ENCODE data around the gene PTGFRN. TPM values are rescaled to one million over a fixed set of nuclear protein-coding genes. Genes with fewer than 3 reads are reported as not detected.

PTGFRN gene
- total and polyA plus RNA-seq, 2 of the 8 experiments (the other 6 are each of a cell fraction or from before 2014, with no cell fraction given), result 13.0 to 32.6 TPM

- no peak for TF ChIP-seq HDAC2 (IDR thresholded peaks at IDR 0.05; ENCODE audit: borderline replicate concordance in 1 of 2, low read depth in 2 of 2, low read length in 2 of 2)
Measured at GRCh38 chr1:117038236-117038635, 128.5 kb downstream of the PTGFRN start (continued).

Small RNA genes within 50 kb of the gene (small RNA-seq; reads per million reads assigned to genes)
- gene RNA5SP55 (ENCODE audit: insufficient read depth), result not detected

Other genes with a start within 250 kb of the PTGFRN start
- gene IGSF3, start 242.2 kb upstream of the PTGFRN start, total RNA-seq (2021; fragmentation: NEBNext Ultra II Directional; extraction: Animal tissue kit (Norgen Biotek cat#: 25700)), result 30.2 and 32.2 TPM in 2 replicates
- 30.0 and 38.7 TPM in 2 replicates for gene IGSF3, start 242.2 kb upstream of the PTGFRN start, polyA plus RNA-seq (2011; rRNA removed)
- not detected in 2 replicates for gene CD2, start 155.5 kb upstream of the PTGFRN start, total RNA-seq (2021; fragmentation: NEBNext Ultra II Directional; extraction: Animal tissue kit (Norgen Biotek cat#: 25700))
- not detected in 2 replicates for gene CD2, start 155.5 kb upstream of the PTGFRN start, polyA plus RNA-seq (2011; rRNA removed)
- 1.1 and 1.4 TPM in 2 replicates for gene CD101, start 91.8 kb downstream of the PTGFRN start, total RNA-seq (2021; fragmentation: NEBNext Ultra II Directional; extraction: Animal tissue kit (Norgen Biotek cat#: 25700))
- 1.2 and 1.5 TPM in 2 replicates for gene CD101, start 91.8 kb downstream of the PTGFRN start, polyA plus RNA-seq (2011; rRNA removed)
- 89.6 and 93.2 TPM in 2 replicates for gene TTF2, start 150.4 kb downstream of the PTGFRN start, total RNA-seq (2021; fragmentation: NEBNext Ultra II Directional; extraction: Animal tissue kit (Norgen Biotek cat#: 25700))
- 16.9 and 27.5 TPM in 2 replicates for gene TTF2, start 150.4 kb downstream of the PTGFRN start, polyA plus RNA-seq (2011; rRNA removed)
- 15.6 and 16.7 TPM in 2 replicates for gene TRIM45, start 211.8 kb downstream of the PTGFRN start, total RNA-seq (2021; fragmentation: NEBNext Ultra II Directional; extraction: Animal tissue kit (Norgen Biotek cat#: 25700))
- 13.7 and 15.0 TPM in 2 replicates for gene TRIM45, start 211.8 kb downstream of the PTGFRN start, polyA plus RNA-seq (2011; rRNA removed)

All from H1 (cell line).